Measurements from ENCODE around the gene RNF169.
"Not testable (repeated sequence)": the region's sequence is repeated elsewhere in the genome, so short reads cannot be mapped to it uniquely, and the experiment has no call there.

DNA sequence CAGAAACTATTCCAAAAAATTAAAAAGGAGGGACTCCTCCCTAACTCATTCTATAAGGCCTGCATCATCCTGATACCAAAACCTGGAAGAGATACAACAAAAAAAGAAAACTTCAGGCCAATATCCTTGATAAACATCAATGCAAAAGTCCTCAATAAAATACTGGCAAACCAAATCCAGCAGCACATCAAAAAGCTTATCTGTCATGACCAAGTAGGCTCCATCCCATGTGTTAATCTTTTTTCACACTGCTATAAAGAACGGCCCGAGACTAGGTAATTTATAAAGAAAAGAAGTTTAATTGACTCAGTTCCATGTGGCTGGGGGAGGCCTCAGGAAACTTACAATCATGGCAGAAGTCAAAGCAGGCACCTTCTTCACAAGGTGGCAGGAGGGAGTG, 76.9 kb downstream of the RNF169 start:
- not testable (repeated sequence) for TF ChIP-seq CTCF (IDR thresholded peaks at IDR 0.05; ENCODE audit: insufficient read depth, low read length, poor library complexity, severe bottlenecking); EZH2phosphoT487 (conservative IDR thresholded peaks at IDR 0.05; ENCODE audit: low read length)

All from SU-DHL-6 (cell line).